SK-N-SH (cell line): Measurements from ENCODE around the gene ZC3H12C. TPM values are rescaled to one million over a fixed set of nuclear protein-coding genes. Genes with fewer than 3 reads are reported as not detected.

Experiments used
- CTCF ChIA-PET: fragments of 300-600, 350-600 bp; formaldehyde crosslinking; extraction: SDS; loops from one replicate; lab custom pipeline; 2021; lab: Yijun Ruan, JAX
- POLR2A ChIA-PET: fragments of 350-600 bp; sonication (Branson Sonifier 250); formaldehyde crosslinking; extraction: SDS; loops from one replicate; lab custom pipeline; 2020; ENCODE audit warnings: antibody characterized with exemption, inconsistent platforms; lab: Yijun Ruan, JAX
- DNase-seq: peaks from one replicate; pipeline ENCODE4 v3.0.0; 2012
- H2AFZ ChIP-seq: fragments of 200-600 bp; sonication (generic); 2 replicates; pipeline ENCODE4 v1.8.1; 2016; ENCODE audit warnings: antibody characterized with exemption, mild to moderate bottlenecking, low read depth
- H3F3A ChIP-seq: fragments of 200-600 bp; sonication (generic); replicated peaks from 2 replicates; pipeline ENCODE3; 2016; ENCODE audit warnings: antibody characterized with exemption, mild to moderate bottlenecking; ENCODE audit not compliant: insufficient read depth
- H3K27ac ChIP-seq, 2 experiments: fragments of 200-500 bp in 1 of 2; fragments of 200-600 bp in 1 of 2; sonication (Bioruptor generic) in 1 of 2; sonication (generic), shearing (Covaris generic) in 1 of 2; 2 replicates each; pipeline versions ENCODE4 v1.5.1 to v1.6.1; 2014 to 2016; ENCODE audit warnings: low read depth in 2 of 2, inconsistent platforms in 1 of 2, low read length in 1 of 2, mild to moderate bottlenecking in 1 of 2, mixed read lengths in 1 of 2
- H3K27me3 ChIP-seq: fragments of 200-600 bp; sonication (generic), shearing (Covaris generic); 2 replicates; pipeline ENCODE4 v1.6.1; 2016; ENCODE audit warnings: mixed run types; ENCODE audit not compliant: insufficient read depth
- H3K36me3 ChIP-seq, 2 experiments: fragments of 200-500 bp in 1 of 2; fragments of 200-600 bp in 1 of 2; sonication (Bioruptor generic) in 1 of 2; sonication (generic) in 1 of 2; replicated peaks in 1 of 2; 2 replicates each; pipeline versions ENCODE3 to v1.5.1; 2014 to 2016; ENCODE audit warnings: low read length in 1 of 2, mild to moderate bottlenecking in 1 of 2; ENCODE audit not compliant: insufficient read depth in 2 of 2, control insufficient read depth in 1 of 2
- H3K4me1 ChIP-seq, 2 experiments: fragments of 200-500 bp in 1 of 2; fragments of 200-600 bp in 1 of 2; sonication (Bioruptor generic) in 1 of 2; sonication (generic), shearing (Covaris generic) in 1 of 2; 2 replicates each; pipeline versions ENCODE4 v1.5.1 to v1.6.1; 2014 to 2016; ENCODE audit warnings: low read depth in 1 of 2, low read length in 1 of 2, mixed run types in 1 of 2; ENCODE audit not compliant: insufficient read depth in 2 of 2, control insufficient read depth in 1 of 2
- H3K4me2 ChIP-seq: fragments of 200-600 bp; sonication (generic), shearing (Covaris generic); 2 replicates; pipeline ENCODE4 v1.6.1; 2017; ENCODE audit warnings: mixed run types
- H3K4me3 ChIP-seq, 2 experiments: fragments of 200-500 bp in 1 of 2; fragments of 200-600 bp in 1 of 2; sonication (Bioruptor generic) in 1 of 2; sonication (generic), shearing (Covaris generic) in 1 of 2; 2 replicates each; pipeline versions ENCODE4 v1.5.1 to v1.8.1; 2014 to 2016; ENCODE audit warnings: low read depth in 2 of 2, inconsistent platforms in 1 of 2, low read length in 1 of 2, mild to moderate bottlenecking in 1 of 2, mixed read lengths in 1 of 2, moderate library complexity in 1 of 2
- H3K79me2 ChIP-seq: fragments of 200-600 bp; sonication (generic); 2 replicates; pipeline ENCODE4 v1.8.1; 2017; ENCODE audit warnings: mild to moderate bottlenecking; ENCODE audit not compliant: insufficient read depth
- H3K9ac ChIP-seq: fragments of 200-600 bp; sonication (generic); 2 replicates; pipeline ENCODE4 v1.6.1; 2017; ENCODE audit warnings: mixed run types
- H3K9me2 ChIP-seq: fragments of 200-600 bp; sonication (generic); 2 replicates; pipeline ENCODE4 v1.6.1; 2017; ENCODE audit warnings: mixed run types
- H3K9me3 ChIP-seq: fragments of 200-600 bp; sonication (generic); 2 replicates; pipeline ENCODE4 v1.6.1; 2017; ENCODE audit warnings: mixed run types, mild to moderate bottlenecking, moderate library complexity
- H4K20me1 ChIP-seq: fragments of 200-600 bp; sonication (generic); 2 replicates; pipeline ENCODE4 v1.6.1; 2017; ENCODE audit warnings: mild to moderate bottlenecking, mixed run types; ENCODE audit not compliant: insufficient read depth
- CHD2 ChIP-seq: fragments of 150-350 bp; IDR thresholded peaks from 2 replicates; pipeline ENCODE4 v1.6.1; 2018; ENCODE audit warnings: low read length; ENCODE audit not compliant: partially characterized antibody
- EZH2phosphoT487 ChIP-seq: fragments of 200-600 bp; sonication (generic); IDR thresholded peaks from 2 replicates; pipeline ENCODE4 v1.6.1; 2017; ENCODE audit warnings: low read depth, mixed run types, mild to moderate bottlenecking, antibody characterized with exemption, moderate library complexity, borderline replicate concordance
- FOXJ3 ChIP-seq: sonication (generic); formaldehyde crosslinking; IDR thresholded peaks from 2 replicates; pipeline ENCODE4 v1.5.1; 2020; ENCODE audit warnings: mild to moderate bottlenecking, missing genetic modification reagents
- FOXM1 ChIP-seq: IDR thresholded peaks from 2 replicates; pipeline ENCODE4 v1.4.0; 2012; ENCODE audit warnings: low read depth, mild to moderate bottlenecking
- GABPA ChIP-seq: IDR thresholded peaks from 2 replicates; pipeline ENCODE4 v1.4.0; 2012; ENCODE audit warnings: low read depth, mild to moderate bottlenecking
- MEF2A ChIP-seq: IDR thresholded peaks from 2 replicates; pipeline ENCODE4 v1.4.0; 2012; ENCODE audit warnings: low read depth, borderline replicate concordance
- NRF1 ChIP-seq: IDR thresholded peaks from 2 replicates; pipeline ENCODE4 v1.6.1; 2012; ENCODE audit warnings: low read depth, mild to moderate bottlenecking, low read length
- RAD21 ChIP-seq: IDR thresholded peaks from 2 replicates; pipeline ENCODE4 v1.6.1; 2012; ENCODE audit warnings: mild to moderate bottlenecking, low read length
- RFX5 ChIP-seq: IDR thresholded peaks from 2 replicates; pipeline ENCODE4 v1.6.1; 2012; ENCODE audit warnings: mild to moderate bottlenecking, improper control_type of control experiment, low read length
- TEAD4 ChIP-seq: IDR thresholded peaks from 2 replicates; pipeline ENCODE4 v1.4.0; 2012; ENCODE audit warnings: mild to moderate bottlenecking, borderline replicate concordance; ENCODE audit not compliant: insufficient read depth
- YY1 ChIP-seq: IDR thresholded peaks from 2 replicates; pipeline ENCODE4 v1.4.0; 2012; ENCODE audit warnings: low read depth, mild to moderate bottlenecking
- WGBS: methylation state at CpG from one replicate; pipeline ENCODE4 v1.1.6; 2017; ENCODE audit warnings: low lambda C conversion rate; 5-methylcytosine and 5-hydroxymethylcytosine counted together
- polyA plus RNA-seq, 3 experiments: library from polyadenylated mRNA; depleted of rRNA; stranded (reverse); fragments of >200 nt; gene quantifications; 2 replicates each; pipeline ENCODE4 v1.2.3, GENCODE V29; 2012
- TF ChIP-seq, protein P1 (sequence below): IDR thresholded peaks from 2 replicates; pipeline ENCODE4 v1.4.0; 2012; ENCODE audit warnings: low read depth, borderline replicate concordance
- TF ChIP-seq, protein P2 (sequence below): IDR thresholded peaks from 2 replicates; pipeline ENCODE4 v1.6.1; 2012; ENCODE audit warnings: mild to moderate bottlenecking, low read depth, low read length, moderate library complexity
- TF ChIP-seq, protein P3 (sequence below): IDR thresholded peaks from 2 replicates; pipeline ENCODE4 v1.4.0; 2012; ENCODE audit warnings: low read depth, borderline replicate concordance
- TF ChIP-seq, protein P4 (sequence below): IDR thresholded peaks from 2 replicates; pipeline ENCODE4 v1.4.0; 2012; ENCODE audit warnings: low read depth
- TF ChIP-seq, protein P5 (sequence below): fragments of 150-350 bp; IDR thresholded peaks from 2 replicates; pipeline ENCODE4 v1.6.1; 2016; ENCODE audit warnings: mild to moderate bottlenecking, low read depth, low read length

ZC3H12C gene
- polyA plus RNA-seq, 1 of the 3 experiments (the other 2 are of a cell fraction): 2.8 TPM

DNA sequence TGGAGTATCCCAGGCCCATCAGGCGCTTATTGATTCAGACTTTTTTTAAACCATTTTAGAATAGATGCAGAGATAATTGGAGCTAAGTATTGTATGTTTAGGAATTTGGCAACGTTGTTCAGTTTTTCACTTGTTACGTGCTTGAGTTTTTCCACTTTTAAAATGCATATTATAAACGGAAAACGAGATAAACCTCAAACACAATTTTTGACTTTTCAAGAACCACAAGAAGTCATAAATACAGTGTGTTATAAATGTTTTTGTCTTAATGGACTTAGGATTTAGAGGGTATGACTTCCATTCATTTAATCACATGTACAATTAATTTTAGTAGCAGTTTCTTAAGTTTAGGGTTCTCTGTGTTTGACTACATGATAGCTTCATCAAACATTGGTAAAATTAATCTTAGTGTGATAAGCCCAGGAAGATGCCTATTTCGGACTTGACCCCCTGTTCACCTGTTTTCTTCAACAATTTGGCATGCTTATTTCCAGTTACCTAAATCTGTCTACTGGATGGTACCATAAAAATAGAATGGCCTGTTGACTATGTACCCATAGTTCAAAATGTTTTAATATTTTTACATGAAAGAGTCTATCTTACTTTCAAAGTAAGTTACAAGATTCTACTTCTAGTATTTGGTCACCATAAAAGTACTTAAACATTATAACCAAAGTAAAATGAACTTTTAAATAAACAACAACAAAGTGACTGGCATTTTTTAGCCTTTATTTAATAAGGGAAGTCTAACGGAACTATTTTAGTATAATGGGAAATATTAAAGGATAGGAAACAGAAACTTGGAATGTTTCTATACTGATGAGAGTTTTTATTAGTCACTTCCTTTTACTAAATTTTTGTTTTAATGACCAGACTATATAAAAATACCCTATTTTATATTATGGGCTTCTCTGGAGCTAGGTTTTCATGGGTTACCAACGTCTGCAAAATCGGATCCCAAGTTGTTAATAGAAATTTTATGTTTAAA lies 1.4 kb downstream of the ZC3H12C start (continued):
- TF ChIP-seq, protein P1, sequence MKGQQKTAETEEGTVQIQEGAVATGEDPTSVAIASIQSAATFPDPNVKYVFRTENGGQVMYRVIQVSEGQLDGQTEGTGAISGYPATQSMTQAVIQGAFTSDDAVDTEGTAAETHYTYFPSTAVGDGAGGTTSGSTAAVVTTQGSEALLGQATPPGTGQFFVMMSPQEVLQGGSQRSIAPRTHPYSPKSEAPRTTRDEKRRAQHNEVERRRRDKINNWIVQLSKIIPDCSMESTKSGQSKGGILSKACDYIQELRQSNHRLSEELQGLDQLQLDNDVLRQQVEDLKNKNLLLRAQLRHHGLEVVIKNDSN: no peak
- TF ChIP-seq, protein P2, sequence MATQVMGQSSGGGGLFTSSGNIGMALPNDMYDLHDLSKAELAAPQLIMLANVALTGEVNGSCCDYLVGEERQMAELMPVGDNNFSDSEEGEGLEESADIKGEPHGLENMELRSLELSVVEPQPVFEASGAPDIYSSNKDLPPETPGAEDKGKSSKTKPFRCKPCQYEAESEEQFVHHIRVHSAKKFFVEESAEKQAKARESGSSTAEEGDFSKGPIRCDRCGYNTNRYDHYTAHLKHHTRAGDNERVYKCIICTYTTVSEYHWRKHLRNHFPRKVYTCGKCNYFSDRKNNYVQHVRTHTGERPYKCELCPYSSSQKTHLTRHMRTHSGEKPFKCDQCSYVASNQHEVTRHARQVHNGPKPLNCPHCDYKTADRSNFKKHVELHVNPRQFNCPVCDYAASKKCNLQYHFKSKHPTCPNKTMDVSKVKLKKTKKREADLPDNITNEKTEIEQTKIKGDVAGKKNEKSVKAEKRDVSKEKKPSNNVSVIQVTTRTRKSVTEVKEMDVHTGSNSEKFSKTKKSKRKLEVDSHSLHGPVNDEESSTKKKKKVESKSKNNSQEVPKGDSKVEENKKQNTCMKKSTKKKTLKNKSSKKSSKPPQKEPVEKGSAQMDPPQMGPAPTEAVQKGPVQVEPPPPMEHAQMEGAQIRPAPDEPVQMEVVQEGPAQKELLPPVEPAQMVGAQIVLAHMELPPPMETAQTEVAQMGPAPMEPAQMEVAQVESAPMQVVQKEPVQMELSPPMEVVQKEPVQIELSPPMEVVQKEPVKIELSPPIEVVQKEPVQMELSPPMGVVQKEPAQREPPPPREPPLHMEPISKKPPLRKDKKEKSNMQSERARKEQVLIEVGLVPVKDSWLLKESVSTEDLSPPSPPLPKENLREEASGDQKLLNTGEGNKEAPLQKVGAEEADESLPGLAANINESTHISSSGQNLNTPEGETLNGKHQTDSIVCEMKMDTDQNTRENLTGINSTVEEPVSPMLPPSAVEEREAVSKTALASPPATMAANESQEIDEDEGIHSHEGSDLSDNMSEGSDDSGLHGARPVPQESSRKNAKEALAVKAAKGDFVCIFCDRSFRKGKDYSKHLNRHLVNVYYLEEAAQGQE: no peak
- TF ChIP-seq NRF1 (no peak), YY1 (no peak), CHD2 (no peak), FOXJ3 (CRISPR knock-in tag) (no peak)

DNA sequence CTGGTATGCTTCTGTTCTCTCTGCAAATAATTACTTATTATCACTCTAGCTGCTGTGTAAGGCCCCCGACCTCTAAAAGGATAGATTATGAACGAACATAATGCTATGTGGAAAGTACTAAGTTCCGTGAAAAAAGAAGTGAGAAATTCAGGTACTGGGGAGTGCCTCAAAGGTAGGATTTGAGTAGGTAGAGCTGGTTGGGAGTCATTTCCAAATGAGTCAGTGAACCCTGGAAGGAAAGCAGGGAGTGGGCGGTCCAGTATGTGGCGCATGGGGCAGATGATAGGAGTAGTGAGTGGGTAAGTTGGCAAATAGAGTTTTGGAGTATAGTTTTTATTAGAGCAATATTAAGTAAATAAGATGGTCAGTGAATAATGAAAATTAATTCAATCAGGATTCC lies 2.4 kb downstream of the ZC3H12C start:
- POLR2A ChIA-PET: no interaction called here
- no peak overlapping the region for H3K4me3 ChIP-seq
- TF ChIP-seq, protein P2: no peak
- TF ChIP-seq, protein P3, sequence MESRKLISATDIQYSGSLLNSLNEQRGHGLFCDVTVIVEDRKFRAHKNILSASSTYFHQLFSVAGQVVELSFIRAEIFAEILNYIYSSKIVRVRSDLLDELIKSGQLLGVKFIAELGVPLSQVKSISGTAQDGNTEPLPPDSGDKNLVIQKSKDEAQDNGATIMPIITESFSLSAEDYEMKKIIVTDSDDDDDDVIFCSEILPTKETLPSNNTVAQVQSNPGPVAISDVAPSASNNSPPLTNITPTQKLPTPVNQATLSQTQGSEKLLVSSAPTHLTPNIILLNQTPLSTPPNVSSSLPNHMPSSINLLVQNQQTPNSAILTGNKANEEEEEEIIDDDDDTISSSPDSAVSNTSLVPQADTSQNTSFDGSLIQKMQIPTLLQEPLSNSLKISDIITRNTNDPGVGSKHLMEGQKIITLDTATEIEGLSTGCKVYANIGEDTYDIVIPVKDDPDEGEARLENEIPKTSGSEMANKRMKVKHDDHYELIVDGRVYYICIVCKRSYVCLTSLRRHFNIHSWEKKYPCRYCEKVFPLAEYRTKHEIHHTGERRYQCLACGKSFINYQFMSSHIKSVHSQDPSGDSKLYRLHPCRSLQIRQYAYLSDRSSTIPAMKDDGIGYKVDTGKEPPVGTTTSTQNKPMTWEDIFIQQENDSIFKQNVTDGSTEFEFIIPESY: no peak
- no peak for TF ChIP-seq TEAD4
- TF ChIP-seq RAD21: no peak
- TF ChIP-seq EZH2phosphoT487: no peak
- no peak for TF ChIP-seq FOXM1
- TF ChIP-seq, protein P4, sequence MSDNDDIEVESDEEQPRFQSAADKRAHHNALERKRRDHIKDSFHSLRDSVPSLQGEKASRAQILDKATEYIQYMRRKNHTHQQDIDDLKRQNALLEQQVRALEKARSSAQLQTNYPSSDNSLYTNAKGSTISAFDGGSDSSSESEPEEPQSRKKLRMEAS: no peak
- no peak for TF ChIP-seq RFX5
- TF ChIP-seq, protein P5, sequence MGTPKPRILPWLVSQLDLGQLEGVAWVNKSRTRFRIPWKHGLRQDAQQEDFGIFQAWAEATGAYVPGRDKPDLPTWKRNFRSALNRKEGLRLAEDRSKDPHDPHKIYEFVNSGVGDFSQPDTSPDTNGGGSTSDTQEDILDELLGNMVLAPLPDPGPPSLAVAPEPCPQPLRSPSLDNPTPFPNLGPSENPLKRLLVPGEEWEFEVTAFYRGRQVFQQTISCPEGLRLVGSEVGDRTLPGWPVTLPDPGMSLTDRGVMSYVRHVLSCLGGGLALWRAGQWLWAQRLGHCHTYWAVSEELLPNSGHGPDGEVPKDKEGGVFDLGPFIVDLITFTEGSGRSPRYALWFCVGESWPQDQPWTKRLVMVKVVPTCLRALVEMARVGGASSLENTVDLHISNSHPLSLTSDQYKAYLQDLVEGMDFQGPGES: no peak
- no peak for TF ChIP-seq FOXJ3 (CRISPR knock-in tag)
- TF ChIP-seq GABPA: no peak
- TF ChIP-seq MEF2A: no peak

More for the DNA sequence above, 2.4 kb downstream of the ZC3H12C start:
- peak overlapping the region; percentile 78; the same call in 1 of the 2 replicates for H3K4me2 ChIP-seq
- H3K9me2 ChIP-seq: no peaks in the 10 kb centered on the region
- no peaks in the 10 kb centered on the region for H3K36me3 ChIP-seq
- peaks cover 69% of the 10 kb centered on the region for H3K79me2 ChIP-seq
- H3K27me3 ChIP-seq: no peaks in the 10 kb centered on the region
- H4K20me1 ChIP-seq: no peaks in the 10 kb centered on the region; the same call in 1 of the 2 replicates
- peaks cover 12% of the 10 kb centered on the region for H3F3A ChIP-seq
- DNase-seq: no peak
- 72% methylated on average over 5 of the region's 5 CpGs for WGBS
- H3K4me1 ChIP-seq: peaks cover 9 to 16% of the 10 kb centered on the region in 2 experiments; a peak in 3 of 4 replicates
- no peaks in the 10 kb centered on the region for H3K9me3 ChIP-seq
- H3K9ac ChIP-seq: no peak overlapping the region
- peak overlapping the region in 1 of 2 experiments; percentile 83; a peak in 1 of 4 replicates for H3K27ac ChIP-seq
- no peak overlapping the region for H2AFZ ChIP-seq
- CTCF ChIA-PET: interaction anchor here (1.1 kb wide), 1 partner anchor 9 kb away, joined by 3 read pairs; no protein-coding TSS in a partner anchor
